ENCODE measurements around the gene KRT16.

KRT16 gene

DNA sequence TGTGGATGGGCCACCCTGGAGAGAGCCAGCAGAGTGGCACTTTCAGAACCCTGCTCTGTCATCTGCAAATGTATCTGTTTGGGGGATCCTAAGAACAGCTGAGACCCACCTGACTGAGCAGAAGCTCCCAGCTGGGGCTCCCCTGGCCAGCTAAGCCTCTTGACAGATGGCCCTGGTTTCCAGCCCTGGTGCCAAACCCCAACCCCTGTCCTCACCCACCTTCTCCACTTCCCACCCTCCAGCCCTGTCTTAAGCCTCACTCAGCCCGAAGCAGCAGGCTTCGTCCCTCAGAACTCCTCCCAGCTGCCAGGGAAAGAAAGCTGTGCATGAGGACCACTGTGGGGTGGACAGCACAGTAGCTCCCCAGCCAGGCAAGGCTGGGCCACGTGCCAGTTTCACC lies 37.2 kb downstream of the KRT16 start:
- in situ Hi-C loops (cut with MboI; ENCODE audit: low pct_unique_long_range_greater_than_20kb, low sequenced_read_pairs, unreplicated experiment), result loop anchor here (25.0 kb wide), 1 partner anchor 88 kb away; the partner anchor contains the start of genes KRT35 and KRT36
- TF ChIP-seq, protein P1, sequence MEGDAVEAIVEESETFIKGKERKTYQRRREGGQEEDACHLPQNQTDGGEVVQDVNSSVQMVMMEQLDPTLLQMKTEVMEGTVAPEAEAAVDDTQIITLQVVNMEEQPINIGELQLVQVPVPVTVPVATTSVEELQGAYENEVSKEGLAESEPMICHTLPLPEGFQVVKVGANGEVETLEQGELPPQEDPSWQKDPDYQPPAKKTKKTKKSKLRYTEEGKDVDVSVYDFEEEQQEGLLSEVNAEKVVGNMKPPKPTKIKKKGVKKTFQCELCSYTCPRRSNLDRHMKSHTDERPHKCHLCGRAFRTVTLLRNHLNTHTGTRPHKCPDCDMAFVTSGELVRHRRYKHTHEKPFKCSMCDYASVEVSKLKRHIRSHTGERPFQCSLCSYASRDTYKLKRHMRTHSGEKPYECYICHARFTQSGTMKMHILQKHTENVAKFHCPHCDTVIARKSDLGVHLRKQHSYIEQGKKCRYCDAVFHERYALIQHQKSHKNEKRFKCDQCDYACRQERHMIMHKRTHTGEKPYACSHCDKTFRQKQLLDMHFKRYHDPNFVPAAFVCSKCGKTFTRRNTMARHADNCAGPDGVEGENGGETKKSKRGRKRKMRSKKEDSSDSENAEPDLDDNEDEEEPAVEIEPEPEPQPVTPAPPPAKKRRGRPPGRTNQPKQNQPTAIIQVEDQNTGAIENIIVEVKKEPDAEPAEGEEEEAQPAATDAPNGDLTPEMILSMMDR (IDR thresholded peaks at IDR 0.05; ENCODE audit: extremely low read depth, insufficient read depth, missing control alignments), result no peak
- DNase-seq (ENCODE audit: low spot score), result no peak

DNA sequence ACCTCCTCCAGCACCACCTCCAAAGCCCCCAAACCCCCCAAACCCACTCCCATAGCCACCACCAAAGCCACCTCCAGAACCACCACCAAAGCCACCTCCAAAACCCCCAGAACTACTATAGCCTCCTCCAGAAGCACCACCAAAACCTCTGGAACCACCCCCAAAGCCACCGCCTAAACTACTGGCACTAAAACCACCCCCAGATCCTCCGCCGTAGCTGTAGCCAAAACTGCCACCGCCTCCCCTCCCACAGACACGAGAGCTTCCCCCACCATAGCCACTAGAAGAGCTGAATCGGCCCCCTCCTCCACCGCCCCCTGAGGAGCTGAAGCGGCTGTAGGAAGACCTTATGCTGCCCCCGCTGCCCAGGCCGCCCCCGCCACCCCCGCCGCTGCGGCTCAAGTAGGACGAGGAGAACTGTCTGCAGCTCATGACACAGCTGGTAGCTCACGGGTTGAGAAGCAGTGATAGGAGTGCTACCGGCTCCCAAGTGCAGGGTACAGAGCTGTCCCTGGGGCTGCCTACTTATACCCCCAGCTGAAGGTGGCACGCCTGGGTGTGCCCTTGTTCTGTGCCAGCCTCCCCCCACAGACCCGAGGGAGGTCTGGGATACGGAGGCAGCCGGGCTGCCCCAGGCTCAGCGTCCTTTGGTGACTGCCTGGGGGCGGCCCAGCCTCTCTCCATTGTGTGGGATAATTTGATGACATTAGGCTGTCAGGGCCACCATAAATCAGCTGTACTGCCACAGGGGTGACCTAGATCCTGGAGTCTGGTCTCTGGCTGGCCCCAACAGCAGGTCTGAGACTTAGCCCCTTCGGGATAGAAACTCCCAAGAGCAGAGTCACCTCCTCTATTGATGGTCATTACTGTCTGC lies 40.8 kb downstream of the KRT16 start, which contains the start of gene KRT9:
KRT9 (minus strand) TSS at position 499 of the 874 bp plus-strand sequence; CDS start at position 432, 67 bp downstream.
- DNase-seq (ENCODE audit: low spot score), result no peak
- in situ Hi-C loops (cut with MboI; ENCODE audit: low pct_unique_long_range_greater_than_20kb, low sequenced_read_pairs, unreplicated experiment), result no loop called here
- TF ChIP-seq, protein P1 (IDR thresholded peaks at IDR 0.05; ENCODE audit: extremely low read depth, insufficient read depth, missing control alignments), result no peak

DNA sequence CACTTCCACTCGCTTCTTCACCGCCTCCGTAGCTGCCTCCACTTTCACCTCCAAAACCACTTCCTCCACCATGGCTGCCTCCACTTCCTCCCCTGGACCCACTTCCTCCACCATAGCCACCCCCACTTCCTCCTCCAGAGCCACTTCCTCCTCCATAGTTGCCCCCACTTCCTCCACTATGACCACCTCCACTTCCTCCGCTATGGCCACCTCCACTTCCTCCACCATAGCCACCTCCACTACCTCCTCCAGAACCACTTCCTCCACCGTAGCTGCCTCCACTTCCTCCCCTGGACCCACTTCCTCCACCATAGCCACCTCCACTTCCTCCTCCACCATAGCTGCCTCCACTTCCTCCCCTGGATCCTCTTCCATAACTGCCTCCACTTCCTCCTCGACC lies 45.2 kb downstream of the KRT16 start:
- in situ Hi-C loops (cut with MboI; ENCODE audit: low pct_unique_long_range_greater_than_20kb, low sequenced_read_pairs, unreplicated experiment), result no loop called here
- no peak for DNase-seq (ENCODE audit: low spot score)
- TF ChIP-seq, protein P1 (IDR thresholded peaks at IDR 0.05; ENCODE audit: extremely low read depth, insufficient read depth, missing control alignments), result no peak

DNA sequence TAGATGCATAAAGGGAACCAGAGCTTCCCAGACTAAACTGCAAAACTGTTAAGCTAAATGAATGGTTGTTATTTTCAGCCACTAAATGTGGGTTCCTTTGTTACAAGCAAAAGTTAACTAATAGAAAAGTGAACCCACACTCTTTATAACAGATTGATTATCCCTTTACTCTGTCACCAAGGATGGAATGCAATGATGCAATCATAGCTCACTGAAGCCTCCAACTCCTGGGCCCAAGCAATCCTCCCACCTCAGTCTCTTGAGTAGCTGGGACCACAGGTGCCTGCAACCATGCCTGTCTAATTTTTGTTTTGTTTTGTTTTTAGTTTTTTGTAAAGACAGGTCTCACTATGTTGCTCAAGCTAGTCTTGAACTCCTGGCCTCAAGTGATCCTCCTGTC lies 47.2 kb downstream of the KRT16 start:
- in situ Hi-C loops (cut with MboI; ENCODE audit: low pct_unique_long_range_greater_than_20kb, low sequenced_read_pairs, unreplicated experiment), result no loop called here
- TF ChIP-seq, protein P1 (IDR thresholded peaks at IDR 0.05; ENCODE audit: extremely low read depth, insufficient read depth, missing control alignments), result no peak
- DNase-seq (ENCODE audit: low spot score), result no peak

DNA sequence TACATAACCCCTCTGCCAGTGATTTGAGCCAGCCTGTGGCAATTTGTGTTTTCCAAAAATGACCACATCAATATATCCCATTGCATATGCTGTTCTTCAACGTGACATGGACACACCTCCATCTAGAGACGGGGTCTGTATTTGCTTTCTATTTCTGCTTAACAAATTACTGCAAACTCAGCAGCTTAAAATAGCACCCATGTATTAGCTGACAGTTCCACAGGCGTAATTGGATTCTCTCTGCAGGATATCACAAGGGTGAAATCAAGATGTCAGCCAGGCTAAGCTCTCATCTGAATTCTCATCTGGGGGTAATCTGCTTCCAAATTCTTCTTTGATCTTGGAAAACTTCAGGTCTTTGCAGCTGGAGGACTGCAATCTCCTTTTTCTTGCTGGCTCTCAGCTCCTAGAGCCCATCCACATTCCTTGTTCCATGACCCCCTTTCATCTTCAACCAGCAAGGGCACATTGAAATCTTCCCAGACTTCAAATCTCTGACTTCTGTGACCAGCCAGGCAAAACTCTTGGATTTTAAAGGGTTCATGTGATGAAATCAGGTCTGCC lies 48.9 kb downstream of the KRT16 start:
- no peak for DNase-seq (ENCODE audit: low spot score)
- in situ Hi-C loops (cut with MboI; ENCODE audit: low pct_unique_long_range_greater_than_20kb, low sequenced_read_pairs, unreplicated experiment), result no loop called here
- TF ChIP-seq, protein P1 (IDR thresholded peaks at IDR 0.05; ENCODE audit: extremely low read depth, insufficient read depth, missing control alignments), result no peak

DNA sequence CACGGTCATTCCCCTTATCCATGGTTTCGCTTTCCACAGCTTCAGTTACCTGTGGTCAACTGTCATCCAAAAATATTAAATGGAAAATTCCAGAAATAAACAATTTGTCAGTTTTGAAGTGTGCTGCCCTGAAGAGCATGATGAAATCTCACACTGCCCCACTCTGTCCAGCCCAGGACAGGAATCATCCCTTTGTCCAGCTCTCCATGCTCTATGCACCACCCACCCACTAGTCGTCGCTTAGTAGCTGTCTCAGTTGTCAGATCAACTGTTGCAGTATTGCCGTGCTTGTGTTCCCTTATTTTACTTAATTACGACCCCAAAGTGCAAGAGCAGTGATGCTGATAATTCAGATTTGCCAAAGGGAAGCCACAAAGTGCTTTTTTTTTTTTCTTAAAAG lies 51.0 kb downstream of the KRT16 start:
- in situ Hi-C loops (cut with MboI; ENCODE audit: low pct_unique_long_range_greater_than_20kb, low sequenced_read_pairs, unreplicated experiment), result no loop called here
- TF ChIP-seq, protein P1 (IDR thresholded peaks at IDR 0.05; ENCODE audit: extremely low read depth, insufficient read depth, missing control alignments), result no peak
- DNase-seq (ENCODE audit: low spot score), result no peak
